ENCODE measurements around the gene ZBTB8A. TPM values are rescaled to one million over a fixed set of nuclear protein-coding genes. Genes with fewer than 3 reads are reported as not detected.

Gene ZBTB8A
- total and polyA plus RNA-seq, 2 of the 13 experiments (the other 11 are each of a cell fraction or from before 2014, with no cell fraction given) = 1.3 to 3.7 TPM

DNA sequence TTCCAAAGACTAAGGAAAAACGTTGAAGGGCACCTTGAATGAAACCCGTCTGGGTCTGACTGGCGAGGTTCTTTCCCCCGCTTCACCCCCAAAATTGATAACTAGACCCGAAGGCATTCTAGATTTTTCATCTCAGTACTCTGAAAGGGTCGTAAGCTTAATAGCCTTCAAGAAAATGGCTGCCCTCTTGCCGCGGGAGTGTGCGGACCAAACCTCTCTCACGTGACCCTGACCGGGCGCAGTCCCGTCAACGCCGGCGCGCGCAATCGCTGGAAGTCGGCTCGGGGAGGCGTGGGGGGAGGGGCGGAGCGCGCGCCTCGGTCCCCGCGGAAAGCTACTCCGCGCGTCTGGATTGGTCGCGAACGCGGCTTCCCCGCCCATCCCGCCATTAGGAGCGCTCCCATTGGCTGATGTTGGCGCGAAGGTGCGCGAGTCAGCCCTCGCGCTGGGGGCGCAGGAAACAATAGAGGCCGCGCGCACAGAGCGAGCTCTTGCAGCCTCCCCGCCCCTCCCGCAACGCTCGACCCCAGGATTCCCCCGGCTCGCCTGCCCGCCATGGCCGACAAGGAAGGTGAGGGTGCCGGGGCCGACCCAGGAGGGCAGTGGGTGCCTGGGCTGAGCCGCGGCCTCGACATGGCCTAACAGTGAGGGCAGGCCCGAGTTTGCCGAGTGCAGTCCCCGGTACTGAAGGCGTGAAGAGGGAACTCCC is 111.7 kb downstream of the ZBTB8A start, which contains the start of gene RBBP4 (continued):
- TF ChIP-seq, protein P1, sequence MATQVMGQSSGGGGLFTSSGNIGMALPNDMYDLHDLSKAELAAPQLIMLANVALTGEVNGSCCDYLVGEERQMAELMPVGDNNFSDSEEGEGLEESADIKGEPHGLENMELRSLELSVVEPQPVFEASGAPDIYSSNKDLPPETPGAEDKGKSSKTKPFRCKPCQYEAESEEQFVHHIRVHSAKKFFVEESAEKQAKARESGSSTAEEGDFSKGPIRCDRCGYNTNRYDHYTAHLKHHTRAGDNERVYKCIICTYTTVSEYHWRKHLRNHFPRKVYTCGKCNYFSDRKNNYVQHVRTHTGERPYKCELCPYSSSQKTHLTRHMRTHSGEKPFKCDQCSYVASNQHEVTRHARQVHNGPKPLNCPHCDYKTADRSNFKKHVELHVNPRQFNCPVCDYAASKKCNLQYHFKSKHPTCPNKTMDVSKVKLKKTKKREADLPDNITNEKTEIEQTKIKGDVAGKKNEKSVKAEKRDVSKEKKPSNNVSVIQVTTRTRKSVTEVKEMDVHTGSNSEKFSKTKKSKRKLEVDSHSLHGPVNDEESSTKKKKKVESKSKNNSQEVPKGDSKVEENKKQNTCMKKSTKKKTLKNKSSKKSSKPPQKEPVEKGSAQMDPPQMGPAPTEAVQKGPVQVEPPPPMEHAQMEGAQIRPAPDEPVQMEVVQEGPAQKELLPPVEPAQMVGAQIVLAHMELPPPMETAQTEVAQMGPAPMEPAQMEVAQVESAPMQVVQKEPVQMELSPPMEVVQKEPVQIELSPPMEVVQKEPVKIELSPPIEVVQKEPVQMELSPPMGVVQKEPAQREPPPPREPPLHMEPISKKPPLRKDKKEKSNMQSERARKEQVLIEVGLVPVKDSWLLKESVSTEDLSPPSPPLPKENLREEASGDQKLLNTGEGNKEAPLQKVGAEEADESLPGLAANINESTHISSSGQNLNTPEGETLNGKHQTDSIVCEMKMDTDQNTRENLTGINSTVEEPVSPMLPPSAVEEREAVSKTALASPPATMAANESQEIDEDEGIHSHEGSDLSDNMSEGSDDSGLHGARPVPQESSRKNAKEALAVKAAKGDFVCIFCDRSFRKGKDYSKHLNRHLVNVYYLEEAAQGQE (IDR thresholded peaks at IDR 0.05; ENCODE audit: borderline replicate concordance in 1 of 2, low read depth in 1 of 2, low read length in 2 of 2) = no peak
- TF ChIP-seq FOSL2 (CRISPR knock-in tag; IDR thresholded peaks at IDR 0.05) (no peak), ASH2L (IDR thresholded peaks at IDR 0.05; ENCODE audit: insufficient read length, low read depth, low read length) (peak; percentile 77), SSRP1 (CRISPR knock-in tag; IDR thresholded peaks at IDR 0.05) (no peak), ZNF547 (CRISPR knock-in tag; IDR thresholded peaks at IDR 0.05) (peak; percentile 92; the same call in 1 of the 2 replicates), ZSCAN22 (CRISPR knock-in tag; IDR thresholded peaks at IDR 0.05) (peak; percentile 62; the same call in 1 of the 2 replicates), IRF2 (CRISPR knock-in tag; IDR thresholded peaks at IDR 0.05) (0 out of 2 replicates have a peak, but pooled peaks have one; percentile 6), SRSF1 (optimal IDR thresholded peaks at IDR 0.05; ENCODE audit: low read depth, low read length) (no peak), ARNT (IDR thresholded peaks at IDR 0.05) (no peak), KMT2A (CRISPR knock-in tag; IDR thresholded peaks at IDR 0.05) (peak; percentile 94), ZNF839 (CRISPR knock-in tag; IDR thresholded peaks at IDR 0.05; ENCODE audit: borderline replicate concordance) (no peak), ZNF34 (CRISPR knock-in tag; IDR thresholded peaks at IDR 0.05; ENCODE audit: borderline replicate concordance) (0 out of 2 replicates have a peak, but pooled peaks have one; percentile 22), SNAPC2 (CRISPR knock-in tag; IDR thresholded peaks at IDR 0.05) (peak; percentile 53; the same call in 1 of the 2 replicates), ZNF878 (CRISPR knock-in tag; IDR thresholded peaks at IDR 0.05) (peak; percentile 82), FOXA3 (CRISPR knock-in tag; IDR thresholded peaks at IDR 0.05) (no peak), KDM6A (CRISPR knock-in tag; IDR thresholded peaks at IDR 0.05; ENCODE audit: low read depth) (no peak), ZNF225 (CRISPR knock-in tag; IDR thresholded peaks at IDR 0.05) (peak; percentile 89; the same call in 1 of the 2 replicates)
- TF ChIP-seq, protein P2, sequence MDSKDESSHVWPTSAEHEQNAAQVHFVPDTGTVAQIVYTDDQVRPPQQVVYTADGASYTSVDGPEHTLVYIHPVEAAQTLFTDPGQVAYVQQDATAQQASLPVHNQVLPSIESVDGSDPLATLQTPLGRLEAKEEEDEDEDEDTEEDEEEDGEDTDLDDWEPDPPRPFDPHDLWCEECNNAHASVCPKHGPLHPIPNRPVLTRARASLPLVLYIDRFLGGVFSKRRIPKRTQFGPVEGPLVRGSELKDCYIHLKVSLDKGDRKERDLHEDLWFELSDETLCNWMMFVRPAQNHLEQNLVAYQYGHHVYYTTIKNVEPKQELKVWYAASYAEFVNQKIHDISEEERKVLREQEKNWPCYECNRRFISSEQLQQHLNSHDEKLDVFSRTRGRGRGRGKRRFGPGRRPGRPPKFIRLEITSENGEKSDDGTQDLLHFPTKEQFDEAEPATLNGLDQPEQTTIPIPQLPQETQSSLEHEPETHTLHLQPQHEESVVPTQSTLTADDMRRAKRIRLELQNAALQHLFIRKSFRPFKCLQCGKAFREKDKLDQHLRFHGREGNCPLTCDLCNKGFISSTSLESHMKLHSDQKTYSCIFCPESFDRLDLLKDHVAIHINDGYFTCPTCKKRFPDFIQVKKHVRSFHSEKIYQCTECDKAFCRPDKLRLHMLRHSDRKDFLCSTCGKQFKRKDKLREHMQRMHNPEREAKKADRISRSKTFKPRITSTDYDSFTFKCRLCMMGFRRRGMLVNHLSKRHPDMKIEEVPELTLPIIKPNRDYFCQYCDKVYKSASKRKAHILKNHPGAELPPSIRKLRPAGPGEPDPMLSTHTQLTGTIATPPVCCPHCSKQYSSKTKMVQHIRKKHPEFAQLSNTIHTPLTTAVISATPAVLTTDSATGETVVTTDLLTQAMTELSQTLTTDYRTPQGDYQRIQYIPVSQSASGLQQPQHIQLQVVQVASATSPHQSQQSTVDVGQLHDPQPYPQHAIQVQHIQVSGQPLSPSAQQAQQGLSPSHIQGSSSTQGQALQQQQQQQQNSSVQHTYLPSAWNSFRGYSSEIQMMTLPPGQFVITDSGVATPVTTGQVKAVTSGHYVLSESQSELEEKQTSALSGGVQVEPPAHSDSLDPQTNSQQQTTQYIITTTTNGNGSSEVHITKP (CRISPR knock-in tag; IDR thresholded peaks at IDR 0.05; ENCODE audit: low read depth) = no peak; the same call in 1 of the 2 replicates
- TF ChIP-seq, protein P3, sequence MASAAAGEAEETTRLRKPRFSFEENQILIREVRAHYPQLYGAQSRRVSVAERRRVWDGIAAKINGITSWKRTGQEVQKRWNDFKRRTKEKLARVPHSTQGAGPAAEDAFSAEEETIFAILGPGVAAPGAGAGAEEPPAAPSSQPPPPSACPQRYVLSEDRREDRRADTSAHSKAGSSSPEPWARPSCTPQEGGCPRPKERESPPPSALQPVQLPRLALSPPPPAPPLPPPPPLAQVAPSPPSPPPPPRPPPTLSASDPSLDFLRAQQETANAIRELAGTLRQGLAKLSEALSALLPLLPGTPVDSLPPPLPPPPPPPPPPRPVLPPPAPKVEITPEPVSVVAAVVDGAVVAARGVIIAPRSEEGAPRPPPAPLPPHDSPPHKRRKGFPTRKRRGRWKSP (CRISPR knock-in tag; IDR thresholded peaks at IDR 0.05) = peak; percentile 98
- TF ChIP-seq, protein P4, sequence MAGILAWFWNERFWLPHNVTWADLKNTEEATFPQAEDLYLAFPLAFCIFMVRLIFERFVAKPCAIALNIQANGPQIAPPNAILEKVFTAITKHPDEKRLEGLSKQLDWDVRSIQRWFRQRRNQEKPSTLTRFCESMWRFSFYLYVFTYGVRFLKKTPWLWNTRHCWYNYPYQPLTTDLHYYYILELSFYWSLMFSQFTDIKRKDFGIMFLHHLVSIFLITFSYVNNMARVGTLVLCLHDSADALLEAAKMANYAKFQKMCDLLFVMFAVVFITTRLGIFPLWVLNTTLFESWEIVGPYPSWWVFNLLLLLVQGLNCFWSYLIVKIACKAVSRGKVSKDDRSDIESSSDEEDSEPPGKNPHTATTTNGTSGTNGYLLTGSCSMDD (CRISPR knock-in tag; IDR thresholded peaks at IDR 0.05) = 0 out of 2 replicates have a peak, but pooled peaks have one; percentile 11

All from HepG2 (cell line).